Measurements from ENCODE around the gene IL23A. TPM values are rescaled to one million over a fixed set of nuclear protein-coding genes. Genes with fewer than 3 reads are reported as not detected.

IL23A gene
- total and polyA plus RNA-seq, 12 donors = 0.29 to 1.3 (median 0.64) TPM; not detected in 5

- no peaks in the 10 kb centered on the region for H3K9me3 ChIP-seq (replicated peaks in 1 of 3)
- no peaks in the 10 kb centered on the region for H3K4me1 ChIP-seq (replicated peaks in 1 of 2)
- WGBS, 4 donors = 87 to 93% (median 91%) methylated on average over 3 of the region's 3 CpGs
- no peak for TF ChIP-seq POLR2A (IDR thresholded peaks at IDR 0.05)
- TF ChIP-seq, protein P1, sequence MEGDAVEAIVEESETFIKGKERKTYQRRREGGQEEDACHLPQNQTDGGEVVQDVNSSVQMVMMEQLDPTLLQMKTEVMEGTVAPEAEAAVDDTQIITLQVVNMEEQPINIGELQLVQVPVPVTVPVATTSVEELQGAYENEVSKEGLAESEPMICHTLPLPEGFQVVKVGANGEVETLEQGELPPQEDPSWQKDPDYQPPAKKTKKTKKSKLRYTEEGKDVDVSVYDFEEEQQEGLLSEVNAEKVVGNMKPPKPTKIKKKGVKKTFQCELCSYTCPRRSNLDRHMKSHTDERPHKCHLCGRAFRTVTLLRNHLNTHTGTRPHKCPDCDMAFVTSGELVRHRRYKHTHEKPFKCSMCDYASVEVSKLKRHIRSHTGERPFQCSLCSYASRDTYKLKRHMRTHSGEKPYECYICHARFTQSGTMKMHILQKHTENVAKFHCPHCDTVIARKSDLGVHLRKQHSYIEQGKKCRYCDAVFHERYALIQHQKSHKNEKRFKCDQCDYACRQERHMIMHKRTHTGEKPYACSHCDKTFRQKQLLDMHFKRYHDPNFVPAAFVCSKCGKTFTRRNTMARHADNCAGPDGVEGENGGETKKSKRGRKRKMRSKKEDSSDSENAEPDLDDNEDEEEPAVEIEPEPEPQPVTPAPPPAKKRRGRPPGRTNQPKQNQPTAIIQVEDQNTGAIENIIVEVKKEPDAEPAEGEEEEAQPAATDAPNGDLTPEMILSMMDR (IDR thresholded peaks at IDR 0.05) = no peak
- H3K27me3 ChIP-seq = no peaks in the 10 kb centered on the region
- intact Hi-C loops (cut with DNase I) = no loop called here
- H3K27ac ChIP-seq = no peak overlapping the region
- no peak for DNase-seq
- H3K36me3 ChIP-seq (replicated peaks in 1 of 2) = peaks cover 0 to 57% of the 10 kb centered on the region in 2 donors
- no peak overlapping the region for H3K4me3 ChIP-seq
These were observed 30.0 kb upstream of the IL23A start for GRCh38 chr12:56308714-56309113.

GRCh38 chr12:56311003-56311402 lies 27.7 kb upstream of the IL23A start:
- no peaks in the 10 kb centered on the region for H3K9me3 ChIP-seq (replicated peaks in 1 of 3)
- intact Hi-C loops (cut with DNase I) = no loop called here
- WGBS, 4 donors = 91 to 96% (median 95%) methylated on average over 12 of the region's 12 CpGs
- no peak overlapping the region for H3K27ac ChIP-seq
- no peak for DNase-seq
- no peak for TF ChIP-seq POLR2A (IDR thresholded peaks at IDR 0.05)
- TF ChIP-seq, protein P1 (IDR thresholded peaks at IDR 0.05) = no peak
- H3K27me3 ChIP-seq = no peaks in the 10 kb centered on the region
- no peak overlapping the region for H3K4me3 ChIP-seq
- peaks cover 7 to 9% of the 10 kb centered on the region in 2 donors for H3K4me1 ChIP-seq (replicated peaks in 1 of 2)
- peaks cover 0 to 60% of the 10 kb centered on the region in 2 donors for H3K36me3 ChIP-seq (replicated peaks in 1 of 2)

- Histone ChIP-seq H3K27ac (peak overlapping the region; percentile 67 to 97 (median 90)), H3K9me3 (replicated peaks in 1 of 3) (no peaks in the 10 kb centered on the region), H3K4me1 (replicated peaks in 1 of 2) (peaks cover 7 to 15% of the 10 kb centered on the region in 2 donors), H3K4me3 (peak overlapping the region; percentile 16 to 93 (median 61)), H3K36me3 (replicated peaks in 1 of 2) (peaks cover 0 to 47% of the 10 kb centered on the region in 2 donors), H3K27me3 (no peaks in the 10 kb centered on the region)
- peak in 1 of 7 donors; percentile 39 for DNase-seq
- 0 to 2% (median 2%) methylated on average over 1 to 11 of the region's 11 CpGs for WGBS, 4 donors
- no peak for TF ChIP-seq POLR2A (IDR thresholded peaks at IDR 0.05)
- TF ChIP-seq, protein P1 (IDR thresholded peaks at IDR 0.05) = no peak
- intact Hi-C loops (cut with DNase I) = no loop called here
These were observed 23.4 kb upstream of the IL23A start for GRCh38 chr12:56315249-56315621.

DNA sequence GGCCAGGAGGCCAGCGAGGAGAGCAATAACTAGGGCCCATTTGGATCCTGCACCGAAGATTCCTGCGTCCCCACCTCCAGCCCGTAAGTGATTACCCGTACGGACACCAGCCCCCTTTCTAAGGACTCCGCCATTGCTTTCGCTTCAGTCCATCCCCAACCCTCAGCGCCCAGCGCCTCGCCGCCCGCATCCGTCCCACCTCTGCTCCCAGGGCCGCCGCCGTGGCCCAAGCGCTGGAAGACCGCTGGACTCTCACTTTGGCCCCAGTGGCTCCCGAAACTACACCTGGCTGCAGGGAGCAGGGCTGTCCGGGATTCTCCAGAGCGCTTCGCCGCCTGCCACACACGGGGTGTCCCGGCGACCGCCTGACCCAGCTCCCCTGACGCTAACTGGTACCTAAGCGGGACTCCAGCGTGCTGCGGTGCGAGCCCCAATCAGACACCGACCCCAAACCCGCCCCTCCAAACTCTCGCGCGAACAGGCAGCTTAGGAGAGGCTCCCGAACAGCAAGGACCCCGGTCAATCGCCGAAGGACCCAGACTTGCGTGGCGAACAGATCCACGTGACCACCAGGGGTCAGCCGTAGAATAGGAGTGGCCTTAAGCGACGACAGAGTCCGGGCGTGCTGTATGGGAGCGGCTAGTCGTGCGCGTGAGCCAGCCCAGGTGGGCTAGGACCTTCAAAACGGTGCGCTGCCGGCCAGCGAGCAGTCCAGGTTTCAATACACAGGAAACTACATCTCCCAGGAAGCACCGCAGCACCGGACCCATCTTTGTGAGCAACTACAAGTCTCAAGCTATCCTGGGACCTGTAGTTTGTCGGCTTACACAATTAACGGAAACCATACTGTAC lies 22.8 kb upstream of the IL23A start, which contains the start of gene CNPY2:
Gene CNPY2 (minus strand): TSS at position 367 of the 852 bp plus-strand sequence. CDS start 771 bp downstream, outside the sequence.
- Histone ChIP-seq H3K4me3 (peak within 1 kb of the TSS; percentile 31 to 93 (median 62)), H3K9me3 (replicated peaks in 1 of 3) (no peaks in the 10 kb centered on the region), H3K4me1 (replicated peaks in 1 of 2) (peaks cover 7 to 15% of the 10 kb centered on the region in 2 donors), H3K36me3 (replicated peaks in 1 of 2) (peaks cover 0 to 41% of the 10 kb centered on the region in 2 donors), H3K27ac (peak within 1 kb of the TSS; percentile 67 to 97 (median 90)), H3K27me3 (no peaks in the 10 kb centered on the region)
- TF ChIP-seq POLR2A (IDR thresholded peaks at IDR 0.05) = peak; percentile 48 to 90
- TF ChIP-seq, protein P1 (IDR thresholded peaks at IDR 0.05) = peak in 3 of 6 experiments; percentile 10 to 32 (median 26)
- WGBS, 4 donors = 0 to 1% (median 0%) methylated on average over 15 to 62 of the region's 62 CpGs
- intact Hi-C loops (cut with DNase I) = no loop called here
- DNase-seq = peak; percentile 94 to 99 (median 98)
